Measurements from ENCODE around the gene HRNR.

The HRNR gene

GRCh38 chr1:152188673-152189591, 35.1 kb downstream of the HRNR start:
- no peak for FAIRE-seq

DNA sequence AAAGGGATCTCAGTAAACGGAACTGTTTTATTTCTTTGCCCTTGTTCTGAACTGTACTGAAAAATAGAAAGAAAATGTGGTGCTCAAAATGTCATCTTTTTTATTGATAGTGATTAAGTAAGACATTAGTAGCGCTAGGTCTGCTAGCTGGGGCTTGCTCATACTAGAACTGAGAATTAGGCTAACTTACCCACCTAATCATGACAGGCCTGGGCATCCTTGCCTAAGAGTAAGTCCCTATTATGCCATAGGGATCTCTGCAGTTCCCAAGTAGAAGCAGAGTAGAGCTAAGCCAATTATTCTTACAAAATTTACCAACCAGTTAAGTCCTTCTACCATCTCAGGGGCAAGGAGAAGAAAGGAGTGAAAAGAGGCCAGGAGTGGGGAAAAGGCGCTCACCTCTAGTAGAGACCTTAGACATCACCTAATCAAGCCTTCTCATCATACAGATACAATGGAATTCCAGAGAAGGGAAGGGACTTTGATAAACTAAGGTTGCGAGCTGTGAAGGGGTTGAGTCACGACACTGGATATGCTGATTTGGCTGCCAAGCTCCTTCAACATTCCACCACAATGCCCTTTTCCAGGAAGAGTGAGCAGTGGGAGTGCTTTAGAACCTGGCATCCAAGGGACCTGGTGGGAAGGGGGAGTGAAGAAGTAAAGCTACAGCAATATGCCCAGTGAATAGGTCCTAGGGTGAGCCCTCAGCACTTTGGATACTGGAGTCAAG, 37.3 kb downstream of the HRNR start:
- no peak for FAIRE-seq

DNA sequence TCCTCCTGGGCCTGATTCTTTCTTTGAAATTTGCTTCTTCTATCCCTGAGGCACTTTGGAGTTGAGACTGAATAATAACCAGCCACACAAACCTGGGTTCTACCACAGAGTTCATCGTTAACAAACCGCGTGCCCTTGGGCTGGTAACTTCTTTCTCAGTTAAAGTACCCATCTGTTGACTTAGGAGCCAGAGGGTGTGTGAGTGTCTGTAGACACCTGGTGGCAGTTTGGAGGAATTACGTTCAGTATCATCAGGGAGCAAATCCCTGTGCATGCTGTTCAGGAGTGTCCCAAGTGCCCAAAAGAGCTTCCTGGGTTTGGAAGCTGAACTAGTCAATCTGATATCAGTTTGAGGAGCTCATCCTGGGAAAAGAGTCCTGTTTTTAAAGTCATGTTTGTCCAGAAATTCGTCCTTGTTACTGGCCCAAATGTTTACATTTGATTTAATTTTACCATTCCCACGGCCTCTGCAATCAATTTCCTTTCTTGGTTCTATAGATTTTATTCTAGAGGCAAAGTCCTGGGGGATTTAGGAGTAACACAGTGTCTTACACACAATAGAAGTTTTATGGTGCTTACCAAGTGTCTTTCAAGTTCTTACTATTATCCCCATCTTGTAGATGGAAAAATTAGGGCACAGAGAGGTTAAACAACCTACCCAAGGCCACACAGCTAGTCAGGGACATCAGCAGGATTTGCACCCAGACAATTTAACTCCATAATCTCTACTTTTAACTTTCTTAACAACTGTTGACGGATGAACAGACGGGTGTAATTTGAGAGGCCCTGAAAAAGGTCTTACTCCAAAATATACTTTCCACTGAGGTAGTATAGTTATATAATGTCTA, 38.2 kb downstream of the HRNR start:
- FAIRE-seq, result no peak

DNA sequence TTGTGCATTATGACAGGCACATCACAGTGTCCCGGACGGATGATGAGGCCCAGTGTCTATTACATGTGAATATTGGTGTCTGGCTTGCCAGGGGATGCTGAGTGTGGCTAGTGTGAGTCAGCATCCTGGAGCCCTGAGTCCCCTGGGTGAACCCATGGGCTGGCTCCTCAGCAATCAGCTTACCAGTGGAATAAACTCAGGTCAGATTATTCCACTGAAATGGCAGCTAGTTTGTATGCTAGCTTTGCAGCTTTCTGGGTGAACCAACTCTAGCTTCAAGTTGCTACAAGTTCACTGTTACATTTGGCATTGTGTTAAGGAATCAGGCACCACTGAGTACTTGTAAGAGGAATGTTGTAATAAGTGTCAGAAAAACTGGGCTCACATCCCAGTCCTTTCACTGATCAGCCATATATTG, 41.0 kb downstream of the HRNR start:
- no peak for FAIRE-seq

DNA sequence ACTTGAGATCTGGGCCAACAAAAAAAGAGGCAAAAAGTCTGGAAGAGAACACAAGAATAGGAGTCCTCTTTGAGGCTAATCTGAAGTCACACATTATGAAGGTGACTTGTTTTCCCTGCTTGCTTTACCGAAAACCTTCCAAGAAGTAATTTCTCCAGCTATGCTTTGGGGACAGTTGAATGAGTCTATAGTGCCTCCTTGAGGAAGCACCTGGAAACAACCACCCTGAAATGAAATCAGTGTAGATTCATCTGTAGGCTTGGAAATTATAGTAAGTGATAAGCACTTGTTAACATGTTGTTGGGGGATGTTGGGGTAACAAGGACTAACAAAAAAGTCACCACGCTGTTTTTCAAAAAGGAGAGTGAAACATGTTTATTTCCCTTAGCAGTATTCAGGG, 41.6 kb downstream of the HRNR start:
- FAIRE-seq, result no peak

DNA sequence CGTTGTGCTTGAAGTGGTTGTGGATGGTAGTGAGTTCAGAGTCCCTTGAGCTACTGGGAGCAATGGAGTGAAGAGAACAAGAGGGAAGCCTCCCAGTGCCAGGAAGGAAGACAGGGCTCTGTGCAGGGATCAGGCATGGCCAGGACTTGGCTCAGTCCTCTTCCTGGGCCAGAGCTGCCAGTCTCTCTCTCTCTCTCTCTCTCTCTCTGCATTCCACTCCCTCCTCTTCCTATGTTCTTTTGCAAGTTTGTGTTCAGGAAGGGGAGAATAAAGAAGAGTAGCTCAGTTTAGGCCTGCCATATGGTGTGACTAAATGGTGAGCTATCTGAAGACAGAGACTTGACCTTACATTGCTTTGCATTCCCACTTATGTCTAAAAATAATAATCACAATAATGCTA, 44.4 kb downstream of the HRNR start:
- no peak for FAIRE-seq

- no peak for FAIRE-seq
These were observed 53.6 kb downstream of the HRNR start for GRCh38 chr1:152170287-152170905.

- FAIRE-seq, result no peak
These were observed 54.5 kb downstream of the HRNR start for GRCh38 chr1:152169366-152170025.

GRCh38 chr1:152168535-152168868, 55.5 kb downstream of the HRNR start:
- no peak for FAIRE-seq

GRCh38 chr1:152167835-152168534, 56.0 kb downstream of the HRNR start:
- no peak for FAIRE-seq

- no peak for FAIRE-seq
These were observed 57.0 kb downstream of the HRNR start for GRCh38 chr1:152166966-152167365.

- no peak for FAIRE-seq
These were observed 58.5 kb downstream of the HRNR start for GRCh38 chr1:152165286-152166077.

- FAIRE-seq, result no peak
These were observed 59.4 kb downstream of the HRNR start for GRCh38 chr1:152164517-152165136.

DNA sequence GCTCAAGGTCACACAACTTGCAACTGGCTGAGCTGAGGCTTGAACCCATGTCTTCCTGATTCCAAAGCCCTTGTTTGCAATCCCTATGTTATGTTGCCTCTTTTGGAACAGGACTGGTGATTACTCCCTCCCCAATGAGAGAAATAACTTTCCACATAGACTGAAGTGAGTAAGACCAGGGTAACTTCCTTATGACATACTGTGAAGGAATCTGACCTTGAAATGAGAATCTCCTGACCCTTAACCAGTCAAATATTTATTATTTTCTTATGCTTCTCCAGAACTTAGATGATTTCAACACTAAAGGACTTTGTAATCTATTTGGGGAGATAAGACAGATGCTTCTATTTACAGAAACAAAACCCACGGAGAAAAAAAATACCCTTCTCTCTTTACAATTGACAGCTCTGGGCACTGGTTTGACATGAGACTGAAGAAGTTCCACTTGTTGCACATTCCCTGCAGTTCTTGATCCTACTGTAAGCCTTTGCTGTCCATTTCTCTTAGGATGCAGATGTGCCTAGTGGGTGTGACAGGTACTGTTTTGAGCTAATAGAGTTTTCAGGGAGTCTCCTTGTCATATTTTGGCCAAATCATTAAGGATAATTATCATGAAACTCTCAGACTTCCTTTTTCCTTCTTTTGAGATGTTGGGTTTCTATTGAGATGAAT, 61.1 kb downstream of the HRNR start:
- no peak for FAIRE-seq
